Left ventricle myocardium inferior (tissue), 1 donor: ENCODE measurements around the gene KLF7. TPM values are rescaled to one million over a fixed set of nuclear protein-coding genes. Genes with fewer than 3 reads are reported as not detected.
A peak's percentile ranks its signal among the peaks of the same experiment; 100 is the strongest.

Experiments used
- DNase-seq: peaks from one replicate; pipeline ENCODE4 v3.0.0-alpha.2; 2020
- H3K27ac ChIP-seq: fragments of 200-600 bp; replicated peaks from 2 replicates; pipeline ENCODE4 v1.8.0; 2021
- H3K27me3 ChIP-seq: fragments of 200-600 bp; 2 replicates; pipeline ENCODE4 v1.8.0; 2021; ENCODE audit warnings: low read depth
- H3K36me3 ChIP-seq: fragments of 200-600 bp; 2 replicates; pipeline ENCODE4 v1.8.0; 2021
- H3K4me1 ChIP-seq: fragments of 200-600 bp; 2 replicates; pipeline ENCODE4 v1.8.0; 2021
- H3K4me3 ChIP-seq: fragments of 200-600 bp; 2 replicates; pipeline ENCODE4 v1.8.0; 2021; ENCODE audit warnings: mild to moderate bottlenecking, moderate library complexity
- H3K9me3 ChIP-seq: fragments of 200-600 bp; replicated peaks from 2 replicates; pipeline ENCODE4 v1.8.0; 2021
- intact Hi-C: fragments of 100-400 bp; cut with micrococcal nuclease; formaldehyde crosslinking; loops from one replicate; pipeline ENCODE4 v1.11.0; 2022
- total RNA-seq: library from RNA; stranded (reverse); fragmentation: NEBNext Ultra II Directional; extraction: Animal tissue kit (Norgen Biotek cat#: 25700); gene quantifications from one replicate; pipeline ENCODE4 v1.2.1, GENCODE V29; 2021
- TF ChIP-seq, protein P1 (sequence below): fragments of 200-600 bp; IDR thresholded peaks from 2 replicates; pipeline ENCODE4 v1.8.0; 2021; ENCODE audit warnings: antibody characterized with exemption, mild to moderate bottlenecking, borderline replicate concordance
- donor health status: DM: no; HTN: yes; CAD: no; lungs with severe emphysema.

The KLF7 gene
- total RNA-seq, 1 donor from 2014 or later: 24.2 TPM

- DNase-seq: no peak
- H3K36me3 ChIP-seq: no peaks in the 10 kb centered on the region
- TF ChIP-seq, protein P1, sequence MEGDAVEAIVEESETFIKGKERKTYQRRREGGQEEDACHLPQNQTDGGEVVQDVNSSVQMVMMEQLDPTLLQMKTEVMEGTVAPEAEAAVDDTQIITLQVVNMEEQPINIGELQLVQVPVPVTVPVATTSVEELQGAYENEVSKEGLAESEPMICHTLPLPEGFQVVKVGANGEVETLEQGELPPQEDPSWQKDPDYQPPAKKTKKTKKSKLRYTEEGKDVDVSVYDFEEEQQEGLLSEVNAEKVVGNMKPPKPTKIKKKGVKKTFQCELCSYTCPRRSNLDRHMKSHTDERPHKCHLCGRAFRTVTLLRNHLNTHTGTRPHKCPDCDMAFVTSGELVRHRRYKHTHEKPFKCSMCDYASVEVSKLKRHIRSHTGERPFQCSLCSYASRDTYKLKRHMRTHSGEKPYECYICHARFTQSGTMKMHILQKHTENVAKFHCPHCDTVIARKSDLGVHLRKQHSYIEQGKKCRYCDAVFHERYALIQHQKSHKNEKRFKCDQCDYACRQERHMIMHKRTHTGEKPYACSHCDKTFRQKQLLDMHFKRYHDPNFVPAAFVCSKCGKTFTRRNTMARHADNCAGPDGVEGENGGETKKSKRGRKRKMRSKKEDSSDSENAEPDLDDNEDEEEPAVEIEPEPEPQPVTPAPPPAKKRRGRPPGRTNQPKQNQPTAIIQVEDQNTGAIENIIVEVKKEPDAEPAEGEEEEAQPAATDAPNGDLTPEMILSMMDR: no peak
- H3K4me3 ChIP-seq: peak overlapping the region; percentile 44
- intact Hi-C loops: no loop called here
- peaks cover 93% of the 10 kb centered on the region for H3K4me1 ChIP-seq
- peaks cover 1% of the 10 kb centered on the region for H3K9me3 ChIP-seq
- H3K27ac ChIP-seq: peak overlapping the region; percentile 100
- H3K27me3 ChIP-seq: no peaks in the 10 kb centered on the region
Measured at GRCh38 chr2:207133458-207133819, 32.3 kb downstream of the KLF7 start.

GRCh38 chr2:207132019-207132418 lies 33.7 kb downstream of the KLF7 start:
- H3K27ac ChIP-seq: peak overlapping the region; percentile 100
- DNase-seq: no peak
- peaks cover 84% of the 10 kb centered on the region for H3K4me1 ChIP-seq
- no peak overlapping the region for H3K4me3 ChIP-seq
- no peaks in the 10 kb centered on the region for H3K36me3 ChIP-seq
- H3K9me3 ChIP-seq: peaks cover 12% of the 10 kb centered on the region
- no peaks in the 10 kb centered on the region for H3K27me3 ChIP-seq
- TF ChIP-seq, protein P1: no peak
- intact Hi-C loops: no loop called here

DNA sequence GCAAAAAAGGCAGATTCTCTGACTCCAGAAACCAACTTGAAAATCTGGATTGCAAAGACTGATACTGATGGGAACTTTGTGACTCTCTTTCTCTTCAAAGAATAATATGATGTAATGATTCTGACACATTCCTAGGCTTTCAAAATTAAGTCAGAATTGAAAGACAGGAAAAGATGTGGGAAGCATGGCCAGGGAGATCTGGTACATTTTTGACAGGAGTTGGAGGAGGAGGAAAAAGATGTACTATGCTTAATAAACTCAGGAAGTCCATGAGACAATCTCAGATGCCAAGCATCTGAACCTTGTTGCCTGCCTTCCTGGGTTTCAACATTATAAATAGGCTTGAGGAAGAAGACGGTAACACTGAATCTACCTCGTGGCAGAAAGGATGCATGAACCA lies 34.2 kb downstream of the KLF7 start:
- H3K4me1 ChIP-seq: peaks cover 84% of the 10 kb centered on the region
- TF ChIP-seq, protein P1: no peak
- H3K36me3 ChIP-seq: no peaks in the 10 kb centered on the region
- H3K27ac ChIP-seq: peak overlapping the region; percentile 100
- DNase-seq: no peak
- peaks cover 12% of the 10 kb centered on the region for H3K9me3 ChIP-seq
- no peaks in the 10 kb centered on the region for H3K27me3 ChIP-seq
- no peak overlapping the region for H3K4me3 ChIP-seq
- intact Hi-C loops: no loop called here

GRCh38 chr2:207130958-207131521 lies 34.7 kb downstream of the KLF7 start:
- H3K36me3 ChIP-seq: no peaks in the 10 kb centered on the region
- intact Hi-C loops: no loop called here
- no peak for DNase-seq
- no peaks in the 10 kb centered on the region for H3K27me3 ChIP-seq
- TF ChIP-seq, protein P1: no peak
- peaks cover 12% of the 10 kb centered on the region for H3K9me3 ChIP-seq
- H3K4me3 ChIP-seq: no peak overlapping the region
- peaks cover 84% of the 10 kb centered on the region for H3K4me1 ChIP-seq
- H3K27ac ChIP-seq: peak overlapping the region; percentile 100

DNA sequence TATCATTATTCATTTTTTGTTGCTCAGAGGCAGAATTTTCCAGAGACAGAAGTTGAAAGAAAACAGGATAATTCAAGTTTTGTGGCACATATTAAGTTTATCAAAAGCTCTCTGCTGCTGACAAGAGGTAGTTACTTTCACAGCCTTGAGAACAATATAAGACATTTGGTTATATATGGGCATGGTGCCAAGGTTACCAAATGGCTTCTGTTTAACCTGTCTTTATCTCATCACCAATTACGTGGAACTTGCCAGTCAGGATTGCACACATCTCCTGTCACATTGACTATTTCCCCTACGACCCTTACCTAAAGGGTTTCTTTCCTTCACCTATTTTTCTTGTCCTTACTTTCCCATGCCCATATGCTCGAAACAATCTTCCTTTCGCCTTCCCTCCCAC lies 35.9 kb downstream of the KLF7 start:
- DNase-seq: no peak
- Histone ChIP-seq H3K27ac (peak overlapping the region; percentile 100), H3K9me3 (peaks cover 12% of the 10 kb centered on the region), H3K4me1 (peaks cover 82% of the 10 kb centered on the region), H3K36me3 (no peaks in the 10 kb centered on the region), H3K4me3 (no peak overlapping the region), H3K27me3 (no peaks in the 10 kb centered on the region)
- intact Hi-C loops: no loop called here
- TF ChIP-seq, protein P1: no peak
